Esophagus (tissue), 2 donors: ENCODE data around the gene CFDP1. TPM values are rescaled to one million over a fixed set of nuclear protein-coding genes. Genes with fewer than 3 reads are reported as not detected.

Experiments used
- H3K27ac ChIP-seq, 2 donors: one replicate each; pipeline ENCODE4 v1.5.1; 2013; ENCODE audit warnings: low read depth in 2 of 2, mild to moderate bottlenecking in 2 of 2, inconsistent platforms in 1 of 2, low read length in 1 of 2, moderate library complexity in 1 of 2
- H3K27me3 ChIP-seq, 2 donors: one replicate each; pipeline ENCODE4 v1.6.1; 2013; ENCODE audit warnings: low read length in 2 of 2, control low read depth in 1 of 2, mild to moderate bottlenecking in 1 of 2; ENCODE audit not compliant: insufficient read depth in 2 of 2, control insufficient read depth in 1 of 2
- H3K36me3 ChIP-seq, 2 donors: one replicate each; pipeline ENCODE4 v1.6.1; 2013; ENCODE audit warnings: low read length in 1 of 2; ENCODE audit not compliant: control insufficient read depth in 2 of 2, insufficient read depth in 2 of 2
- H3K4me1 ChIP-seq, 2 donors: one replicate each; pipeline ENCODE4 v1.6.1; 2013; ENCODE audit warnings: low read length in 1 of 2; ENCODE audit not compliant: control insufficient read depth in 2 of 2, insufficient read depth in 2 of 2
- H3K4me3 ChIP-seq, 2 donors: one replicate each; pipeline ENCODE4 v1.5.1; 2013; ENCODE audit warnings: low read length in 2 of 2, mild to moderate bottlenecking in 2 of 2, low read depth in 1 of 2, moderate library complexity in 1 of 2
- H3K9me3 ChIP-seq, 2 donors: one replicate each; pipeline ENCODE4 v1.6.1; 2013; ENCODE audit warnings: mild to moderate bottlenecking in 2 of 2, low read depth in 1 of 2, low read length in 1 of 2, moderate library complexity in 1 of 2; ENCODE audit not compliant: control insufficient read depth in 2 of 2, insufficient read depth in 1 of 2
- WGBS, 2 donors: extraction: QIAGEN DNeasy Blood & Tissue Kit; methylation state at CpG; one replicate each; pipeline ENCODE4 v1.1.7; 2013; 5-methylcytosine and 5-hydroxymethylcytosine counted together
- polyA plus RNA-seq, 2 donors: library from polyadenylated mRNA; stranded (reverse); fragments of 200-250 nt; gene quantifications; one replicate each; pipeline ENCODE4 v1.2.3, GENCODE V29; 2013
- donor health status: healthy with polysubstance abuse.
- donor health status: Bipolar disorder and iron deficiency.

Gene CFDP1
- polyA plus RNA-seq, 2 donors, result 34.9 to 37.1 TPM

- peaks cover 22 to 35% of the 10 kb centered on the region in 2 donors for H3K4me1 ChIP-seq
- WGBS, 2 donors, result 81 to 82% methylated on average over 10 of the region's 10 CpGs
- H3K36me3 ChIP-seq, result peaks cover 0 to 3% of the 10 kb centered on the region in 2 donors
- no peak overlapping the region for H3K4me3 ChIP-seq
- no peaks in the 10 kb centered on the region for H3K27me3 ChIP-seq
- H3K27ac ChIP-seq, result no peak overlapping the region
- no peaks in the 10 kb centered on the region for H3K9me3 ChIP-seq
These were observed 172.3 kb downstream of the CFDP1 start for GRCh38 chr16:75260851-75261589.

DNA sequence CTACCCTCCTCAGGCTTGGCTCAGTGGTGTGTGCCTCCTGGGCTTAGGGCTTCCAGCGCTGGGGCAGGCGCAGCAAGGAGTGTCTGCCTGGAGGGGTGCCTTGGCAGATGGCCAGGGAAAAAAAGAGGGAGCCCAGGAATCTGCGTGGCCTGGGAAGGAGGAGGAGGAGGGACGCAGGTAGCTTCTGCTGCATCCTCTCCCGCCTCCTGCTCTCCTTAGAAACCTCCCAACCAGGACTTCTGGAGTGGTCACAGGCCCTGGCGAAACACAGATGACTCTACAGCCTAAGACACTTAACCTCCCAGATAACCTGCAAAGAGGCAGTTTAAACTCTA is 174.5 kb downstream of the CFDP1 start:
- H3K27me3 ChIP-seq, result no peaks in the 10 kb centered on the region
- peaks cover 27 to 33% of the 10 kb centered on the region in 2 donors for H3K4me1 ChIP-seq
- no peaks in the 10 kb centered on the region for H3K9me3 ChIP-seq
- no peak overlapping the region for H3K4me3 ChIP-seq
- no peak overlapping the region for H3K27ac ChIP-seq
- H3K36me3 ChIP-seq, result peaks cover 0 to 3% of the 10 kb centered on the region in 2 donors
- WGBS, 2 donors, result 67 to 68% methylated on average over 6 of the region's 6 CpGs

DNA sequence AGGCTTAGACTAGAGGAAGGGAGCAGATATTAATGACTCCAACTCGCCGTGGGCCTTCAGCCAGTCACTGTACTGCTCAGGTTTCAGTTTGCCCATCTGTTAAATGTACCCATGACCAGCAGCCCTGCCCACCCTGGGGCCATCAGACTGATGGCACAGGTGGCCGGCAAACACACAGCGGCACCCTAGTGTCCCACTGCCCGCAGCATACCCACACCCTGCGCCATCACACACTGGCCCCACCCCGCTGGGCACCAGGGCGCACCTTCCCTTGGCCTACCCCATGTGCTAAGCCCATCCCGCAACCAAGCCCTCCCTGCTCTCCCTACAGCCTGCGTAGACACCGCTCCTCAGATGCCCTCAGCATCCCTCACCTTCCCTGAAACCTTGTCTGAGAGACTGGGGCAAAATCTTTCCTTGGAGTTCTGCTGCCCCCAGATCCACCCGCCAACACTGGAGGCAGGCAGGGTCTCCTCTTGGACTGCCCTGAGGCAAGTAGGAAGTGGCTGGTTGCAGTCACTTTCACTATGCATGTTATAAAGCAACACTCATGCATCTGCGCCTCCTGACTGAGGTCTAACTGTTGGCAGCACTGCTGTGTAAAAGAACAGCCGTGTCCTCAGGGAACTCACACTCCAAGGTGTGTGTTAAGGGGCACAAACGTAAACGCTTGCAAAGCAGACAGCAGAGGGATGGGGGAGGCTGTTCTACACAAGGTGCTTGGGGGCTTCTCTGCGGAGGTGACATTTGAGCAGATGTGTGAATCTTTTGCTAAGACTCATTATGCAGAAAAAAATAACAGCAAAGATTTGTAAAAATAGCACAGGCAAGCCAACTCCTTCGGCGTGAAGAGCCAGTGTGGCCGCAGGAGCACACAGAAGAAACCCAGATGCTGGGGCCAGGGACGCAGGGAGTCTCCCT is 175.2 kb downstream of the CFDP1 start:
- Histone ChIP-seq H3K9me3 (no peaks in the 10 kb centered on the region), H3K27me3 (no peaks in the 10 kb centered on the region), H3K36me3 (peaks cover 0 to 3% of the 10 kb centered on the region in 2 donors), H3K27ac (no peak overlapping the region), H3K4me1 (peaks cover 28 to 33% of the 10 kb centered on the region in 2 donors), H3K4me3 (no peak overlapping the region)
- WGBS, 2 donors, result 78 to 81% methylated on average over 21 of the region's 21 CpGs

DNA sequence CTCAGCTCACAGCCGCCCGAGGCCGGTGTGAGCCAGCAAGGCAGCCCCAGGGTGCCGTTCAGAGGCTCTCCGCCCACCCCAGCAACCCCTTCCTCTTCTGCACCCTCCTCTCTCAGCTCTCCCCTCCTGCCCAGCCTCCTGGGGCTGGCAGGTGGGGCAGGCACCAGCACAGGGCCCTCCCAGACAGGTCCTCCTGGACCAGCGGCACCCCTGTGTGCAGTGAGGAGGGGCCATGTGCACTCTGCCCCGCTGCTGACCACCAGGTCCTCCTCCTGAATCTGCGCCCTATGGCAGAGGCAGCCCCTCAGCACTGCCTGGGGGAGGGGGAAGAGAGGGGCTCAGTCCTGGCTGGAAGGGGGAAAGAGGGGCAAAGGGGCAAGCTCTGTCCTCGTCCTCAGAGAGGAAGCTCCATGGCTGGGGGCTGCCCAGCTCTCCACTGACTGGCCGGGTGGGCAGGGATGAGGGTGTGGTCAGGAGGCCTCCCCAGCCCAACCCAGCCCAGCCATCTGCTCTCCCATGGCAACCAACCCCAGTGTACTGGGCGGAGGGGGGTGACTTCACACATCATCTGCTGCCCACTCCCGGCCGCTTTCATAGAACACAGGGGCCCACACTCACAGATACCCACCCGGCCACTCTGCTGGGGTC is 176.5 kb downstream of the CFDP1 start:
- Histone ChIP-seq H3K36me3 (peaks cover 0 to 3% of the 10 kb centered on the region in 2 donors), H3K4me3 (no peak overlapping the region), H3K9me3 (no peaks in the 10 kb centered on the region), H3K4me1 (peaks cover 21 to 39% of the 10 kb centered on the region in 2 donors), H3K27me3 (no peaks in the 10 kb centered on the region), H3K27ac (peak overlapping the region in 1 of 2 donors; percentile 20)
- 43 to 55% methylated on average over 12 to 14 of the region's 14 CpGs for WGBS, 2 donors

DNA sequence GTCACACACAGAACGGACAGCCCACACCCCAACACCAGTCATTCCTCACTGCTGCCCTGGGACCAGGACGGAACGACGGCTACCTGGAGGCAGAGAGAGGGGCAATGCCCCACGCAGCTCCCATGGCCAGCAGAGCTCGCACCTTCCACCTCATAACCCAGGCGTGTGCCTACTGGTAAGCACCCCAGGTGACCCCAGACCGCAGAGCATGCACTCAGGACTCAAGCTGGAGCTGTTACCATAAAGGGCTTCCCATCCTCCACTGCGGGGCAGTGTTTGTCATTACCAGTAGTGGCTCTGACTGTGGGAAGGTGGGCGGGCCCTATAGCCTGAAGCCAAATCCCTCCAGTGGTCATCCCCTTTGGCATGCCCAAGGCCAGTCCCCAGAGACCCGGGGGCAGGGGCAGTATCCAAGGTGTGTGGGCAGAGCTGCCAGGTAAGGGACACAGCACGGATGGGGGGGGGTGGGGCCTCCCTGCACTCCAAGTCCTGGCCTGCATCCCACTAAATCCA is 177.2 kb downstream of the CFDP1 start:
- no peaks in the 10 kb centered on the region for H3K36me3 ChIP-seq
- peak overlapping the region in 1 of 2 donors; percentile 56 for H3K27ac ChIP-seq
- H3K27me3 ChIP-seq, result no peaks in the 10 kb centered on the region
- peaks cover 21 to 34% of the 10 kb centered on the region in 2 donors for H3K4me1 ChIP-seq
- WGBS, 2 donors, result 63 to 69% methylated on average over 12 of the region's 12 CpGs
- H3K9me3 ChIP-seq, result no peaks in the 10 kb centered on the region
- H3K4me3 ChIP-seq, result no peak overlapping the region

DNA sequence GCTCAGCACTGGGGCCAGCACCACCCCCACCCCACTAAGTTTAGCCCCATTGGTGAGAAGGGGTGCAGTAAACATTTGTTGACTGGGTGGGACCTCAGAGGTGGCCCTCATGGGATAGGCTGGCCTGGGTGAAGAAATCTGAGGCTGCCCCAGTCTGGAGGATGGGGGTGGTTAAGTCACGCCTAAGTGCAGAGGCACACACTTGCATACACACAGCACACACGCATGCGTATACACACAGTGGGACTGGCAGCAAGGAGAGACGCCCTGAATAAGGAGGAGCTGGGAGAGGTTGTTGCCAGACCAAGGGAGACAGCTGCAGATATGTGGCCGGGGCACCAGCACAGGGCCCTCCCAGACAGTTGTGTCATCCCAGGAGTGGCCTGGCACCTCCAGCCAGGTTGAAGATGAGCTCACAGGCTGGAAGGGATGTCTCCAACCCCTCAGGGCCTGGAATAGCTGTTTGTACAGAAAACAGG is 178.9 kb downstream of the CFDP1 start:
- Histone ChIP-seq H3K27ac (peak overlapping the region in 1 of 2 donors; percentile 57), H3K36me3 (no peaks in the 10 kb centered on the region), H3K4me1 (peaks cover 25 to 40% of the 10 kb centered on the region in 2 donors), H3K9me3 (no peaks in the 10 kb centered on the region), H3K4me3 (no peak overlapping the region), H3K27me3 (no peaks in the 10 kb centered on the region)
- WGBS, 2 donors, result 42 to 46% methylated on average over 5 of the region's 5 CpGs

GRCh38 chr16:75252946-75253911 is 180.1 kb downstream of the CFDP1 start:
- no peaks in the 10 kb centered on the region for H3K36me3 ChIP-seq
- no peak overlapping the region for H3K4me3 ChIP-seq
- no peaks in the 10 kb centered on the region for H3K27me3 ChIP-seq
- H3K4me1 ChIP-seq, result peaks cover 32 to 51% of the 10 kb centered on the region in 2 donors
- WGBS, 2 donors, result 46 to 60% methylated on average over 15 of the region's 15 CpGs
- peak overlapping the region; percentile 51 to 65 for H3K27ac ChIP-seq
- H3K9me3 ChIP-seq, result no peaks in the 10 kb centered on the region

DNA sequence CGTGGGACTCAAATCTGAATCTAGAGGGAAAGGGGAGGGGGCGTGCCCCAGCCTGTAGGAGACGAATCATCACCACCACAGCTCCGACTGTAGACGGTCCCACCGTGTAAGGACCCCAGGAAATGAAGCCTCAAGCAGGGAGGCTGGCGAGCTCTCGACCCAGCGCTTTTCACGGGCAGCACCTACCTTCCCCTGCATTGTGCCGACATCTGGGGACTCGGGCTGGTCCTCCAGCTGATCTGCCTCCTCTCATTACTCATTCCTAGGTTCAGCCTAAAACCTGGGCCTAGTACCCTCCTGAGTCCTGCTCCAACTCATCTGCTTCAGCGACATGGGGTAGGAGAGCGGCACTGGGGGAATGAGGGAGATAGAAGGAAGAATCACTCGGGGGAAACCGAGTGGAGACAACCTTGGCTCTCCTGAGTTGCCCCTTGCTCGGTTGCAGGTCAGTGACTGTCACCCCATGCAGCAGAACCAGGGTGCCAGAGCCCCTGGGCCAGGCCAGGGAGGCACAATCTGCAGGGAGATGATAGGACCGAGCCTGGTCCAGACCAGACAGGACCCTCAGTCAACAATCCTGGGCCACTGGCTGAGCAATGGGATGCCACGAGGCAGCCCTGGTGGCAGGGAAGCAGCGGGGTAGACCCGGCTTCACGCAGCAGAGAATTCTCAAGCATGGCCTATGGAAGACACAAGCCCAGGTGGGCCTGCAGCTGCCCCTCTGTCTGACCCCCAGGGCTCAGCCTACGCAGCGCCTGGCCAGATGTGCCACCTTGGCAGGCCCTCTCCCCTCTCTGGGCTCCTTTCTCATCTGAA is 181.0 kb downstream of the CFDP1 start:
- Histone ChIP-seq H3K27ac (peak overlapping the region; percentile 83 to 87), H3K4me1 (peaks cover 32 to 54% of the 10 kb centered on the region in 2 donors), H3K27me3 (no peaks in the 10 kb centered on the region), H3K36me3 (peaks cover 0 to 3% of the 10 kb centered on the region in 2 donors), H3K4me3 (peak overlapping the region in 1 of 2 donors; percentile 88), H3K9me3 (no peaks in the 10 kb centered on the region)
- WGBS, 2 donors, result 59% methylated on average over 24 of the region's 24 CpGs
